ENCODE data around the gene MACROD2.
"Not testable (repeated sequence)": the region's sequence is repeated elsewhere in the genome, so short reads cannot be mapped to it uniquely, and the experiment has no call there.

Gene MACROD2

DNA sequence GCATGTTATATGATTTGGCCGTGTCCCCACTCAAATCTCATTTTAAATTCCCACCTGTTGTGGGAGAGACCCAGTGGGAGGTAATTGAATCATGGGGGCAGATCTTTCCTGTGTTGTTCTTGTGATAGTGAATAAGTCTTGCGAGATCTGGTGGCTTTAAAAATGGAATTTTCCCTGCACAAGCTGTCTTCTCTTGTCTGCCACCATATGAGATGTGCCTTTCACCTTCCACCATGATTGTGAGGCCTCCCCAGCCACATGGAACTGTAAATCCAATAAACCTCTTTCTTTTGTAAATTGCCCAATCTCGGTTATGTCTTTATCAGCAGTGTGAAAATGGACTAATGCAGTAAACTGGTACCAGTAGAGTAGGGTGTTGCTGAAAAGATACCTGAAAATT is 986.2 kb downstream of the MACROD2 start:
- DNase-seq: not testable (repeated sequence)

DNA sequence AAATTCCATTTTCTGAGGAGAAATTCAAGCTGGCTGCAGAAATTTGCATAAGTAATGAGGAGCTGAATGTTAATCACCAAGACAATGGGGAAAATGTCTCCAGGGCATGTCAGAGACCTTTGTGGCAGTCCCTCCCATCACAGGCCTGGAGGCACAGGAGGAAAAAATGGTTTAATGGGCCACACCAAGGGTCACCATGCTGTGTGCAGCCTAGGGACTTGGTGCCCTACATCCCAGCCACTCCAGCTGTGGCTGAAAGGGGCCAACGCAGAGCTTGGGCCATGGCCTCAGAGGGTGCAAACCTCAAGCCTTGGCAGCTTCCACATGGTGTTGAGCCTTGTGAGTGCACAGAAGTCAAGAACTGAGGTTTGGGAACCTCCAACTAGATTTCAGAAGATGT is 987.0 kb downstream of the MACROD2 start:
- DNase-seq: not testable (repeated sequence)

GRCh38 chr20:14984305-14984704 is 989.0 kb downstream of the MACROD2 start:
- no peak for DNase-seq

GRCh38 chr20:14984768-14985622 is 989.7 kb downstream of the MACROD2 start:
- DNase-seq: no peak

GRCh38 chr20:14986026-14986655 is 990.8 kb downstream of the MACROD2 start:
- no peak for DNase-seq

GRCh38 chr20:14986656-14987055 is 991.3 kb downstream of the MACROD2 start:
- no peak for DNase-seq

DNA sequence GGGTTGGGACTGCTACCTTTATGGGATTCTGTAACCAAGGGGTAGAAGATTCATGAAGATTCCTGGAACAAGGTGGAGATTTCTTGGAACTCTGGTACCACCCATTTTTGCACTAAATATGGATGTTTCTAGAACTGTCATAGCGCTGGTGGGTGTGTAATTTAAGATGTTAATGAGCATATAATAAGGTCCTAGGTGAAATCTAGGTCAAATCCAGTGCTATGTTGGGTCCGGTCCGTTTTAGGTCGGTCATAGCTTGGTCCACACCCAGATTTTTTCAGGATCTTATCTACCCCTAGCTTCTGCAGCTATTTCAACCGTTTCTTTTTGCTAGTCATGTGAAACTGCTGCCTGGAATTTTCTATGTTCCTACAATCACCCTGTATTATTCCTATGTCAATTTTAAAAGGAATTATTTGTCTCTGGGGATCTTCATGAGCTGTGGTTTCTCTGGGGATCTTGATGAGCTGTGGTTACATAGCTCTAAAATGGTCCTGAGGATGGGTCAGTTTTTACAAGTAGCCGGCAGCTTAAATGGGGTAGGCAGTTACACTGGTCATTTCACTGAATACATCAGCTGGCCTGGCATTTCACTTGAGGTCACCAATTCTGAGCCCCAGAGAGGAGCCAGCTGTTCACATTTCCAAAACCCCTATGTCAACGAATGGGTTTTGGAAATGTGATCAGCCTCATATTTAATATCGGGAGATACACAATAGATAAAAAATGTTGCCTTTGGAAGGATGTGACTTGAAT is 994.4 kb downstream of the MACROD2 start:
- DNase-seq: no peak

DNA sequence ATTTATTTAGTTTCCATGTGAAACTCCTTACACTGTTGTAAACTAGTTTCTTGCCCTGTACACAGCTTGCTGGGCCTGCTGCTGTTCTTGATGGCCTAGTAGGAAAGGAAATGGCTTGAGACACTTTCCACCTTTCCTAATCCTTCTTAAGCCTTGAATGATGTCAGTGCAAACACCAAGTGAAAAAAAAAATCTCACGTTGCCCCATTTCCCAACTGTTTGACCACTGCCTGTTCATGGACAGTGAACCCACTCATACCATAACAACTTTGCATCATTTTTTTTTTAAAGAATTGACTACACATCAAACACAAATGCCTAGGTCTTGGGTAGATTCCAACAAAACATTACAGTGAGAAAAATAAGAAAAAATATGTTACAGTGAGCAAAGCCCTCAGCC is 995.7 kb downstream of the MACROD2 start:
- DNase-seq: no peak

DNA sequence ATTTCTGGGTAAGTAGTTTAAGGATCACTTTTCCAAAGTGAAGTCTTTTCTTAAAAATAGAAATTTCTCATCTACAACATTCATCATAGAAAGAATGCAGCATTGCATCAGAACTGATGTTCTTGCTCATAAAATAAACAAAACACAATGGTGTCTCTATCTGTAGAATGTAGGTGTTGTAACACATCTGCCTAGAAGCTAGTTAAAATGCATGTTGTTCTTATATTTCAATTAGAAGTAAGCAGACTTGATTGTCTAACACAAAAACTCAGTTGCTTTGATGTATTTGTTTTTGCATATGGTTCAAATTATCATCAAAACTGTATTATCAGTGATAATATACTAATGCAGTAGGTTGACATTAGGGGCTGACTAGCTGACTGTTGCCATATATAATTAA is 996.8 kb downstream of the MACROD2 start:
- DNase-seq: no peak

- DNase-seq: no peak
Observed at GRCh38 chr20:14992961-14993360, 997.6 kb downstream of the MACROD2 start.

DNA sequence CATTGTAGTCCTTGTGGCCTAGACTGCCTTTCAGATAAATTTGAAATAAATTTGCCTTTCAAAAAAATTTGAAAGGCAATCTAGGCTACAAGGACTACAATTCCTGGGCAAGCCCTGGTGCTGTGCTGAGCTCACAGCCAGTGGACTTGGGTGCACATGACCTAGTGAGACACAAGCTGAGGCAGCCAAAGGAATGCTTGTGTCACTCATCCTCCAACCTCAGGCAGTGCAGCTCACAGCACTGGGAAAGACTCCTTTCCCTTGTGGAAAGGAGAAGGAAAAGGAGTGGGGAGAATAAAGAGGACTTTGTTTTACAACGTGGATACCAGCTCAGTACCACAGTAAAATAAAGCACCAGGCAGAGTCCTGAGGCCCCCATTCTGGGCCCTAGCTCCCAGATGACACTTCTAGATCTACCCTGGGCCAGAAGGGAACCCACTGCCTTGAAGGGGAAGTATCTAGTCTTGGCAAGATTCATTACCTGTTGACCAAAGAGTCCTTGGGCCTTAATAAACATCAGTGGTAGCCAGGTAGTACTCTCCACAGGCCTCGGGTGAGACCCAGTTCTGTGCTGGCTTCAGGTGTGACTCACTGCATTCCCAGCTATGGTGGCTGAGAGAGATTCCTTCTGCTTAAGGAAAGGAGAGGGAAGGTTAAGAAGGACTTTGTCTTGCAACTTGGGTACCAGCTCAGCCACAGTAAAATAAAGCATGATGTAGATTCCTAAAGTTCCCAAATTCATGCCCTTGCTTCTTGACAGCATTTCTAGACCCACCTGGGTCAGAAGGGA is 1001.8 kb downstream of the MACROD2 start:
- DNase-seq: no peak

GRCh38 chr20:14997791-14998190 is 1002.5 kb downstream of the MACROD2 start:
- no peak for DNase-seq

- no peak for DNase-seq
Observed at GRCh38 chr20:15005300-15005986, 1010.1 kb downstream of the MACROD2 start.

DNA sequence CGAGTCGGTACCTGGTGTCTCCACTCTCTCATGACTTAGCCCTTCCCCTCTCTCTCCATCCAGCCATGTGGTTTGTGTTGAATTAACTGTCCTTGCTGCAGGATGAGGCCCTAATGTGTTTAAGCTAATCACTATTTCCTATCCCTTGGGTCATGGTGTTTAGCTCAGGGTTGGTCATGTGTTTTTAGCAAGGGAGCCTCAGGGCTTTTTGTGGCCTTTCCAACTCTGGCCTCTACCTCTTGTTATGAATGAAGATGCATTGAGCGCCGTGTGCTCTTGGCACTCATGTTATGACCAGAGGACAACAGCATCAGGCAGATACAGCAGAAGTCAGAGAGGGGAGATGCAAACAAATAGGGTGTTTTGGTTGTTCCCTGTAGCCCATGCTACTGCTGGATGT is 1016.3 kb downstream of the MACROD2 start:
- no peak for DNase-seq

DNA sequence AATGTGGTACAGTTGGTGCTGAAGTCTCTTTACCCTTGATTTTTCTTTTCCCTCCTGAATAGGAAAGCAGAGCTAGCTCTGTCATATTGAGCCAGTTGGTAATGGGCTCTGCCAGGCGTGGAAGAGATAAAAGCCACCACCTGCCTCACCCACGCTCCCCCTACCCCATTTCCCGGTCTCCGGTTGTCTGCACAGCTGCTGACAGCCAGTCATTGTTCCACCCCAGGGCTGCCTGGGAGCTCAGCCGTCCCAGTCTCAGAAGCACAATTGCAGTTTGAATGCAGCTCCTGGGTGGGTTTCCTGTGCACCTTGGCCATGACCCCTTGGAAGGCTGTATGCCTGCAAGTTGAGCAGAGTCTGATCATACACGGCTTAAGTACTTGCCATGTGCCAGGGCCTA is 1017.2 kb downstream of the MACROD2 start:
- no peak for DNase-seq

GRCh38 chr20:15016875-15017274 is 1021.6 kb downstream of the MACROD2 start:
- DNase-seq: not testable (repeated sequence)

- no peak for DNase-seq
Observed at GRCh38 chr20:15018966-15019365, 1023.6 kb downstream of the MACROD2 start.

DNA sequence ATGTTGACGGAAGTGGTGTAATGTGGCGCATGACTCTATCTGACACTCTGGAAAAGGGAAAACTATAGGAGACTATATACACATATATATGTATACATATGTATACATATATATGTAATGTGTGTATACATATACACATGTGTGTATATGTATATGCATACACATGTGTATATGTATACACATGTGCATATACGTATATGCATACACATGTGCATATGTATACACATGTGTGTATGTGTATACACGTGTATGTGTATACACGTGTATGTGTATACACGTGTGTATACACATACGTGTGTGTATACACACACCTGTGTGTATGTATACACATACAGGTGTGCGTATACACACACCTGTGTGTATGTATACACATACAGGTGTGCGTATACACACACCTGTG is 1025.5 kb downstream of the MACROD2 start:
- no peak for DNase-seq

- no peak for DNase-seq
Observed at GRCh38 chr20:15022921-15023320, 1027.6 kb downstream of the MACROD2 start.

DNA sequence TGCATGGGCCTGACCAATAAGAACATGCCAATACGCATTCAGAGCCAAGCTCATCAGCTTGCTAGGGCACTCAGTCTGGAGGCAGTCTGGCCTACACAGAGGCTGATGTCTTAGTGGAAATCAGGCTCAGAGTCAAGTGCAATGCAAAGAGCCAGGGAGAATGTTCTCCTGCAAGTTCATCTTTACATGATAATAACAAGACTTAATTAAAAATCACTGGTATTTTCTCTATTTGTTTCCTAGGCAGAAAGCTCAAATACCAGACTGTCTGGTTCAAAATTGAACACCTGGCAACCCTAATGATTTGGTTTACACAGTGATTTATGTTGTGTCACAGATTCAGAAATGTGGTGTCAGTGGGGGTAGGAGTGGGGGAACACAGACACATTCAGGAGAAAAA is 1031.4 kb downstream of the MACROD2 start:
- DNase-seq: no peak

- DNase-seq: no peak
Observed at GRCh38 chr20:15030826-15031225, 1035.5 kb downstream of the MACROD2 start.

Measured in midbrain (tissue), 1 donor.